ENCODE measurements around the gene ZDHHC4. TPM values are rescaled to one million over a fixed set of nuclear protein-coding genes. Genes with fewer than 3 reads are reported as not detected.

ZDHHC4 gene
- total and polyA plus RNA-seq, 2 of the 8 experiments (the other 6 are each of a cell fraction or from before 2014, with no cell fraction given): 50.2 to 171 TPM

GRCh38 chr7:6546498-6547251 lies 30.6 kb upstream of the ZDHHC4 start:
- Histone ChIP-seq H3K4me1 (replicated peaks in 1 of 4; ENCODE audit: control insufficient read depth in 3 of 4, insufficient read depth in 4 of 4, low read length in 3 of 4) (no peaks in the 10 kb centered on the region), H2BK20ac (ENCODE audit: low read length) (no peak overlapping the region), H3K36me3 (ENCODE audit: control insufficient read depth in 2 of 4, insufficient read depth in 4 of 4, low read length in 3 of 4) (no peaks in the 10 kb centered on the region), H4K8ac (ENCODE audit: extremely low read depth, insufficient read depth, low read length) (no peak overlapping the region), H3K4me3 (ENCODE audit: extremely low read depth in 1 of 4, insufficient read depth in 2 of 4, low read depth in 3 of 4, low read length in 4 of 4) (no peak overlapping the region), H4K5ac (ENCODE audit: insufficient read length, low read depth, low read length) (no peak overlapping the region), H4K91ac (replicated peaks; ENCODE audit: insufficient read length, low read length) (no peak overlapping the region), H3K14ac (ENCODE audit: insufficient read length) (no peak overlapping the region), H2BK12ac (ENCODE audit: low read depth, low read length) (no peak overlapping the region), H3K23me2 (ENCODE audit: low read depth, low read length) (no peaks in the 10 kb centered on the region), H3K79me1 (ENCODE audit: low read depth, low read length) (no peaks in the 10 kb centered on the region), H3K79me2 (ENCODE audit: control insufficient read depth in 1 of 2, insufficient read depth in 2 of 2, low read length in 2 of 2) (no peaks in the 10 kb centered on the region), H3K4me2 (ENCODE audit: insufficient read depth in 1 of 2, low read depth in 2 of 2, low read length in 2 of 2) (no peak overlapping the region), H3K4ac (replicated peaks; ENCODE audit: insufficient read length, low read depth, low read length) (no peak overlapping the region), H3K23ac (ENCODE audit: insufficient read length) (no peak overlapping the region), H3K18ac (ENCODE audit: extremely low read depth, low read length) (no peak overlapping the region; the same call in 1 of the 2 replicates), H2BK120ac (replicated peaks; ENCODE audit: low read depth, low read length) (no peak overlapping the region), H3K9ac (replicated peaks in 1 of 4; ENCODE audit: extremely low read depth in 1 of 4, low read depth in 3 of 4, low read length in 3 of 4) (no peak overlapping the region), H3K56ac (replicated peaks; ENCODE audit: insufficient read length, low read depth, low read length) (no peak overlapping the region), H3K27me3 (replicated peaks in 1 of 4; ENCODE audit: control insufficient read depth in 3 of 4, extremely low read depth in 1 of 4, insufficient read depth in 3 of 4, low read length in 3 of 4) (no peaks in the 10 kb centered on the region; a peak in 1 of 7 replicates), H3K9me3 (ENCODE audit: insufficient read depth in 2 of 2, low read depth in 1 of 2, low read length in 1 of 2) (no peaks in the 10 kb centered on the region), H3K27ac (ENCODE audit: low read depth, low read length) (no peak overlapping the region), H2BK5ac (ENCODE audit: low read depth, low read length) (no peak overlapping the region), H2AFZ (ENCODE audit: low read length) (peak overlapping the region; percentile 80), H2BK15ac (ENCODE audit: low read length) (no peak overlapping the region), H4K20me1 (replicated peaks in 1 of 2; ENCODE audit: control insufficient read depth in 1 of 2, insufficient read depth in 2 of 2, low read length in 2 of 2) (no peaks in the 10 kb centered on the region), H2AK5ac (ENCODE audit: low read depth, low read length) (no peak overlapping the region)
- CTCF ChIA-PET (ENCODE audit: partially characterized antibody): interaction anchor here (1.1 to 4.4 kb wide), 7 partner anchors 10 to 44 kb away, joined by 3 to 15 read pairs (median 5); partner anchors contain the start of genes INTS15 and ZDHHC4
- POLR2A ChIA-PET (ENCODE audit: partially characterized antibody): interaction anchor here (0.9 to 1.0 kb wide), 2 partner anchors 16 to 74 kb away, joined by 3 to 4 read pairs; no protein-coding TSS in a partner anchor
- DNase-seq (ENCODE audit: low read depth in 1 of 2, low spot score in 2 of 2): peak in 1 of 2 experiments; percentile 52
- WGBS, 2 experiments (ENCODE audit: extremely low coverage in 1 of 2, insufficient coverage in 1 of 2, insufficient read length in 1 of 2, insufficient replicate concordance in 2 of 2, low coverage in 1 of 2, low lambda C conversion rate in 2 of 2, missing lambda C conversion rate in 1 of 2): 79% methylated on average over 8 of the region's 12 CpGs; no CpG with 5 or more reads in 1 of the 2 experiments
- peak; percentile 95 for FAIRE-seq
- TF ChIP-seq JUND (IDR thresholded peaks at IDR 0.05; ENCODE audit: low read length): no peak
- peak; percentile 59 for TF ChIP-seq SIX5 (IDR thresholded peaks at IDR 0.05; ENCODE audit: low read depth, low read length)
- TF ChIP-seq GTF2F1 (IDR thresholded peaks at IDR 0.05; ENCODE audit: borderline replicate concordance, low read depth, low read length): no peak
- no peak for TF ChIP-seq CTCF (IDR thresholded peaks at IDR 0.05; ENCODE audit: control extremely low read depth in 1 of 3, insufficient read depth in 1 of 3, low read depth in 1 of 3, low read length in 3 of 3)

Data from H1 (cell line).